SK-N-SH treated with all-trans-retinoic acid at 6 μM for 48 hours (cell line): ENCODE data around the gene MMP23B.
A peak's percentile ranks its signal among the peaks of the same experiment; 100 is the strongest.

Experiments used
- ATAC-seq: fragments of 200-7000 bp; cut with Tn5 transposase; 3 replicates; pipeline ENCODE4 v1.9.1; 2020; ENCODE audit warnings: mild to moderate bottlenecking, moderate library complexity
- ARNTL ChIP-seq: fragments of 450-650 bp; formaldehyde crosslinking; IDR thresholded peaks from 2 replicates; pipeline ENCODE4 v1.5.0; 2020; ENCODE audit warnings: low read depth, mild to moderate bottlenecking, moderate library complexity, borderline replicate concordance
- BACH2 ChIP-seq: fragments of 250-450 bp; sonication (Bioruptor Pico); IDR thresholded peaks from 2 replicates; pipeline ENCODE4 v1.9.0; 2021; ENCODE audit warnings: mild to moderate bottlenecking, borderline replicate concordance
- CREB5 ChIP-seq: fragments of 250-450 bp; sonication (Bioruptor Pico); IDR thresholded peaks from 2 replicates; pipeline ENCODE4 v1.5.1; 2020; ENCODE audit warnings: low read depth, mild to moderate bottlenecking, moderate library complexity
- CSDC2 ChIP-seq: fragments of 250-450 bp; sonication (Bioruptor Pico); IDR thresholded peaks from 2 replicates; pipeline ENCODE4 v1.5.0; 2020; ENCODE audit warnings: mild to moderate bottlenecking, moderate library complexity
- CSRNP3 ChIP-seq: fragments of 250-450 bp; sonication (Bioruptor Pico); IDR thresholded peaks from 2 replicates; pipeline ENCODE4 v1.5.1; 2021; ENCODE audit warnings: mild to moderate bottlenecking, moderate library complexity
- ESRRG ChIP-seq: fragments of 250-450 bp; sonication (Bioruptor Pico); IDR thresholded peaks from 2 replicates; pipeline ENCODE4 v1.6.1; 2021; ENCODE audit warnings: mild to moderate bottlenecking
- GLIS3 ChIP-seq: fragments of 250-450 bp; sonication (Bioruptor Pico); IDR thresholded peaks from 2 replicates; pipeline ENCODE4 v1.5.0; 2020; ENCODE audit warnings: mild to moderate bottlenecking, moderate library complexity
- ISL1 ChIP-seq: fragments of 250-450 bp; sonication (Bioruptor Pico); IDR thresholded peaks from 2 replicates; pipeline ENCODE4 v2.1.2; 2022; ENCODE audit warnings: mild to moderate bottlenecking, moderate library complexity
- OSR1 ChIP-seq: fragments of 250-450 bp; sonication (Bioruptor Pico); IDR thresholded peaks from 2 replicates; pipeline ENCODE4 v1.8.0; 2022; ENCODE audit warnings: moderate library complexity, mild to moderate bottlenecking, inconsistent platforms
- PATZ1 ChIP-seq: fragments of 250-450 bp; sonication (Bioruptor Pico); IDR thresholded peaks from 2 replicates; pipeline ENCODE4 v1.8.0; 2020; ENCODE audit warnings: mild to moderate bottlenecking, moderate library complexity, borderline replicate concordance
- POU6F1 ChIP-seq: fragments of 250-450 bp; sonication (Bioruptor Pico); IDR thresholded peaks from 2 replicates; pipeline ENCODE4 v1.8.0; 2021; ENCODE audit warnings: low read depth, mild to moderate bottlenecking, moderate library complexity, borderline replicate concordance
- PPARA ChIP-seq: fragments of 250-450 bp; sonication (Bioruptor Pico); IDR thresholded peaks from 2 replicates; pipeline ENCODE4 v1.5.0; 2020; ENCODE audit warnings: mild to moderate bottlenecking, borderline replicate concordance
- SNAI2 ChIP-seq: fragments of 250-450 bp; sonication (Bioruptor Pico); IDR thresholded peaks from 2 replicates; pipeline ENCODE4 v1.5.0; 2020; ENCODE audit warnings: mild to moderate bottlenecking, moderate library complexity
- TCF4 ChIP-seq: fragments of 250-450 bp; sonication (Bioruptor Pico); IDR thresholded peaks from 2 replicates; pipeline ENCODE4 v1.8.0; 2021; ENCODE audit warnings: mild to moderate bottlenecking, moderate library complexity, borderline replicate concordance
- TOX ChIP-seq: fragments of 250-450 bp; sonication (Bioruptor Pico); IDR thresholded peaks from 2 replicates; pipeline ENCODE4 v1.8.0; 2021; ENCODE audit warnings: mild to moderate bottlenecking, moderate library complexity, borderline replicate concordance
- TSHZ2 ChIP-seq: fragments of 250-450 bp; sonication (Bioruptor Pico); IDR thresholded peaks from 2 replicates; pipeline ENCODE4 v1.5.0; 2020; ENCODE audit warnings: mild to moderate bottlenecking, moderate library complexity
- ZFP3 ChIP-seq: fragments of 250-450 bp; sonication (Bioruptor Pico); IDR thresholded peaks from 2 replicates; pipeline ENCODE4 v1.5.0; 2020; ENCODE audit warnings: mild to moderate bottlenecking, moderate library complexity
- ZNF565 ChIP-seq: fragments of 450-650 bp; formaldehyde crosslinking; conservative IDR thresholded peaks from 2 replicates; pipeline ENCODE4 v1.5.0; 2020; ENCODE audit warnings: low read depth, mild to moderate bottlenecking, moderate library complexity
- ZNF70 ChIP-seq: fragments of 450-650 bp; formaldehyde crosslinking; IDR thresholded peaks from 2 replicates; pipeline ENCODE4 v1.5.0; 2020; ENCODE audit warnings: mild to moderate bottlenecking, moderate library complexity
- ZNF8 ChIP-seq: fragments of 450-650 bp; formaldehyde crosslinking; IDR thresholded peaks from 2 replicates; pipeline ENCODE4 v1.5.0; 2020; ENCODE audit warnings: mild to moderate bottlenecking, moderate library complexity

The MMP23B gene

GRCh38 chr1:1598051-1598719, 33.8 kb upstream of the MMP23B start:
- no peak for TF ChIP-seq ZNF70
- TF ChIP-seq POU6F1 (CRISPR knock-in tag), result no peak
- TF ChIP-seq SNAI2, result no peak
- TF ChIP-seq TOX (CRISPR knock-in tag), result no peak
- no peak for TF ChIP-seq PPARA (CRISPR knock-in tag)
- no peak for TF ChIP-seq ZFP3 (CRISPR knock-in tag)
- ATAC-seq, result no peak

GRCh38 chr1:1598720-1599029, 33.3 kb upstream of the MMP23B start:
- TF ChIP-seq ZFP3 (CRISPR knock-in tag) (no peak), BACH2 (no peak), TCF4 (no peak), CSRNP3 (CRISPR knock-in tag) (no peak), OSR1 (CRISPR knock-in tag) (no peak), CREB5 (no peak), GLIS3 (CRISPR knock-in tag) (no peak), ISL1 (no peak), TOX (CRISPR knock-in tag) (no peak), TSHZ2 (CRISPR knock-in tag) (no peak), POU6F1 (CRISPR knock-in tag) (no peak), ZNF70 (no peak), ZNF8 (CRISPR knock-in tag) (no peak), PPARA (CRISPR knock-in tag) (no peak), CSDC2 (CRISPR knock-in tag) (no peak), ZNF565 (CRISPR knock-in tag) (no peak), ESRRG (no peak)
- ATAC-seq, result no peak

- TF ChIP-seq ESRRG (no peak), ISL1 (no peak), ZNF70 (no peak), TOX (CRISPR knock-in tag) (no peak), ARNTL (no peak), PATZ1 (no peak), CSDC2 (CRISPR knock-in tag) (no peak), GLIS3 (CRISPR knock-in tag) (no peak), CREB5 (no peak), POU6F1 (CRISPR knock-in tag) (no peak)
- TF ChIP-seq, all 23 proteins: peak for 0
- ATAC-seq, result peak; percentile 9; the same call in 1 of the 3 replicates
Observed at GRCh38 chr1:1599030-1599934, 32.7 kb upstream of the MMP23B start.
